Umbilical cord (tissue), 2 donors: ENCODE results near the gene CPNE7. TPM values are rescaled to one million over a fixed set of nuclear protein-coding genes. Genes with fewer than 3 reads are reported as not detected.
"Not testable (repeated sequence)": the region's sequence is repeated elsewhere in the genome, so short reads cannot be mapped to it uniquely, and the experiment has no call there.

Experiments
- DNase-seq: peaks from one replicate; pipeline ENCODE4 v3.0.0-alpha.2; 2015; ENCODE audit warnings: low spot score
- total RNA-seq: library from RNA; depleted of rRNA; stranded (reverse); fragments of >200 nt; gene quantifications from one replicate; pipeline ENCODE4 v1.2.3, GENCODE V29; 2014; ENCODE audit warnings: low replicate concordance; ENCODE audit not compliant: insufficient read depth

The CPNE7 gene
- total RNA-seq, 1 donor from 2014 or later, result not detected

DNA sequence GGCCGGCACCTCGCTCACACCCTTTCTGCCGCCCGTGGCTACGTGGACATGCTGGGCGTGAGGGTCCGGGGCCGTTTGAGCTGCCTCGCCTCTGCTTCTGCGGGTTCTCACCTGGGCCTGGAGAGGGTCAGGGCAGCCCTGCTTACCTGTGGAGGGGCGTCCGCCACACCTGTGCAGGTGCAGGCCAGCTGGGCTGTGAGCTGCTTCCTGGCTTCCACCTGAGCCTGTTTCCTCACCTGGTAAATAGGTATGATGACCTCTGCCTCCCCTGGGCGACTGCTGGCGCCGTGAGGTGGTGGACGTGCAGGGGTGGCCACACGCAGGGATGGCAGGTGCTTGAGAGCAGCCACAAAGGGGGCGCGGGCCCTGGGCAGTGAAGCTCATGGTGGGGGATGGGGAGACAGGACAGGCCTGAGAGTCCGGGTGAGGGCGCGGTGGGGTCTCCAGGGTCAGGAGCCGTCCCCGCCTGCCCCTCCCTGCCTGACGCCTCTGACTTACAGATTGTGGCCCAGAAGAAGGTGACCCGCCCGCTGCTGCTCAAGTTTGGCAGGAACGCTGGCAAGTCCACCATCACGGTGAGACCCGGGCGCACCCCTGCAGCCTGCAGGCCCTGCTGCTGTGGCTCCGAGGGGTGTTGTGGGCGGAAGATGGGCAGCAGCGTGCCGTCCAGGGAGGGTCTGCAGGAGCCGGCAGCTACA, 7.8 kb downstream of the CPNE7 start:
- DNase-seq, result no peak

DNA sequence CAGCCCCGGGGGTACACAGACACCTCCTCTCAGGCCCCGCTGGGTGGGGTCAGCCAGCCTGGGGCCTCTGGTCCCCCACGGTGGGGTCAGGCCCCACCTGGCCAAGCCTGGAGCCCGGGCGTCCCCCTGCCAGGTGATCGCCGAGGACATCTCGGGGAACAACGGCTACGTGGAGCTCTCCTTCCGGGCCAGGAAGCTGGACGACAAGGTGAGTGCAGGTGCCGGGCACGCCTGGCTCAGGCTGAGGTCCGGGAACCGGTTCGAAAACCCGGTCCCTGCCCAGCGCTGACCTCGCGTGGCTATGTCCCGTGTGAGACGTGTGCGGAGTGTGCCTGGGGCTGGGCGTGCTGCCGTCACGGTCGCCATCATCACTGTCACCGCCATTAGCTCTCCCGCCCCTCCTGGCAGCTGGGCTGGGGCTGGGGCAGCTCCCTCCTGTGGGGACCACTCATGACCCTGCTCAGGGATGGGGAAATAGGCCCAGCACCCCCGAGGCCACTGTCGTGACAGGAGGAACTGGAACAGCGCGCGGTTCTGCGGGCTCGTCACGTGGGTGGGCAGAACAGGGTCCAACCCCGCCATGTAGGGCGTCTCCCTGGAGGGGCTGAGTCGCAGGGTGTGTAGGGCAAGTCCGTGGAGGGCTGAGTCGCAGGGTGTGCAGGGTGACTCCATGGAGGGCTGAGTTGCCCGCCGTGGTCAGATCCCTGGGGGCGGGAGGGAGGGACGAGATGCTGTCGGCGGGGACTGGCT, 8.5 kb downstream of the CPNE7 start:
- no peak for DNase-seq

DNA sequence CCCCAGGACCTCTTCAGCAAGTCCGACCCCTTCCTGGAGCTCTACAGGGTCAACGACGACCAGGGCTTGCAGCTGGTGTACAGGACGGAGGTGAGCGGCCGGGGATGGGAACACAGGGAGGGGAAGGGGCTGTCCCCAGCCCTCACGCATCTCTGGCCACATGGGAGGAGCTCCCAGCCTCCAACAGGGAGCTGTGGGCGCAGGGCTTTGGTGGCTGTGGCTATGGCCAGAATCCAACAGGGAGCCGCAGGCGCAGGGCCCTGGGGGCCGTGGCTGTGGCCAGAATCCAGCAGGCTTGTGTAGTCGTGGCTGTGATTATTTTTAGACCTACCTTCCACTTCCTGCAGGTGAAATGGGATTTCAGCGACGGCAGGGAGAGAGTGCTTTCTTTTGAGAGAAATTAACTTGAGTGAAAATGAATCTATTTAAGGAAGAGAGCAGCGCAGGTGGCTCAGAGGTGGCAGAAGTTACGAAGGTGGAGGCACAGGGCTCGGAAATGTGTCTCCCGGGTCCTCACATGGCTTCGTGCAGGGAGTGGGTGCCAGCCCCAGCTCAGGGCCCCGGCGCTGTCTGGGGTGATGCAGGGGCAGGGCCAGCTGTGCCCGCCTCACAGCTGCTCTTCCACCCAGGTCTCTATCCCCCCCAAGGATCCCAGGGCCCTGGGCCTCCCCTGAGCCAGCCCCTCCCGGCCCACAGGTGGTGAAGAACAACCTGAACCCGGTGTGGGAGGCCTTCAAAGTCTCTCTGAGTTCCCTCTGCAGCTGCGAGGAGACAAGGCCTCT, 9.4 kb downstream of the CPNE7 start:
- no peak for DNase-seq

DNA sequence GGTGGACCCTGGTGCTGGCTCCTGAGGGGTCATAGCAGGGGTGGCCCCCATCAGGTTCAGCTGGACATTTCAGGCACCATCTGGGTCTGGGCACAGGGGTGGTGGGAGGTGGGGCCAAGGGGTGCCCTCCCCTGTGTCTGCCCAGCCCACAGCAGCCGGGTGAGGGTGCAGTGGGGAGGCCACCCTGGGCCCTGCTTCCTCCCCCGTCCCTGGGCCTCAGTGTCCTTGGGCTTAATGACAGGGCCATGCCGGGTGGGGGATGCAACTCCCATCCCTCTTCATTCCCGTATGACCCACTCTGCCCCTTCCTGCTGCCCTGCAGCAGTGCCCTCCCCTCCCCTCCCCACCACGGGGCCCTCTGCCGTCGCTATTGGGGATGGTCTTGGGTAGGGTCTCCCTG, 10.7 kb downstream of the CPNE7 start:
- no peak for DNase-seq

DNA sequence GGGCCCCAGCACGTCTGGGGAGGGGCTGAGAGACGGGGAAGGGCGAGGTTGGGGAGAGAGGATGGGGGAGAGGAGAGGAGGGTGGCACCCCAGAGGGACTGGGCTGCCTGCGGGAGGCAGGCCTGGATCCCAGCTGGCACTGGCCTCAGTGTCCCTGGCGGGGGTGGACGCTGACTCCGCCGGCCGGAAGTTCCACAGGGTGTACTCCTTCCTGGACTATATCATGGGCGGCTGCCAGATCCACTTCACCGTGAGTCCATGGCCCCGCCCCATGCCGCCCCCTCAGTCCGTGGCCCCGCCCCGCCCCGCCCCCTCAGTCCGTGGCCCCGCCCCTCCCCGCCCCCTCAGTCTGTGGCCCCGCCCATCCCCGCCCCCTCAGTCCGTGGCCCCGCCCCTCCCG, 11.3 kb downstream of the CPNE7 start:
- no peak for DNase-seq

DNA sequence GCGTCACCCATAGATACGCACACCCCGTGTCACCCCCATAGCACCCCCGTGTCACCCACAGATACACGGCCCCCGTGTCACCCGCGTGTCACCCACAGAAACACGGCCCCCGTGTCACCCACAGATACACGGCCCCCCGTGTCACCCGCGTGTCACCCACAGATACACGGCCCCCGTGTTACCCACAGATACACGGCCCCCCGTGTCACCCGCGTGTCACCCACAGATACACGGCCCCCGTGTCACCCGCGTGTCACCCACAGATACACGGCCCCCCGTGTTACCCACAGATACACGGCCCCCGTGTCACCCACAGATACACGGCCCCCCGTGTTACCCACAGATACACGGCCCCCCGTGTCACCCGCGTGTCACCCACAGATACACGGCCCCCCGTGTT, 12.1 kb downstream of the CPNE7 start:
- DNase-seq, result not testable (repeated sequence)

DNA sequence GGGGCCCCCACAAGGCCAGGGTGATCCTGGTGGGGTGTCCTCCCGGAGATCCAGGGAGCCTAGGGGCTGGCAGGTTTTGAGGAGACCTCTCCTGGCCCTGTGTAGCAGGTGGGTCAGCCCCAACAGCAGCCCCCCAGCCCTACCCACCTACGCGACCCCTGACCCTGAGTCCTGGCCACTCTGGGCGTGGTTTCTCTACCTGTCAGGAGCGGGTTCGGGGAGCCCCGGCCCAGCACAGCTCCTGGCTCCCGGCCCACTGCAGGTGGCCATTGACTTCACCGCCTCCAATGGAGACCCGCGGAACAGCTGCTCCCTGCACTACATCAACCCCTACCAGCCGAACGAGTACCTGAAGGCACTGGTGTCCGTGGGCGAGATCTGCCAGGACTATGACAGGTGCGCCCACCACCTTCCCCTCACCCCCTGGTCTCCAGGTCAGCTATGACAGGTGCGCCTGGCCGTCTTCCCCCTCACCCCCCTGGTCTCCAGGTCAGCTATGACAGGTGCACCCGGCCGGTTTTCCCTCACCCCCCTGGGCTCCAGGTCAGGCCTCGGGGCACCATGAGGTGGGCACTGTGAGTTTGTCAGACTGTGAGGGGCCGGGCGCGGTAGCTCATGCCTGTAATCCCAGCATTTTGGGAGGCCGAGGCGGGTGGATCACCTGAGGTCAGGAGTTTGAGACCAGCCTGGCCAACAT, 13.0 kb downstream of the CPNE7 start:
- no peak for DNase-seq

DNA sequence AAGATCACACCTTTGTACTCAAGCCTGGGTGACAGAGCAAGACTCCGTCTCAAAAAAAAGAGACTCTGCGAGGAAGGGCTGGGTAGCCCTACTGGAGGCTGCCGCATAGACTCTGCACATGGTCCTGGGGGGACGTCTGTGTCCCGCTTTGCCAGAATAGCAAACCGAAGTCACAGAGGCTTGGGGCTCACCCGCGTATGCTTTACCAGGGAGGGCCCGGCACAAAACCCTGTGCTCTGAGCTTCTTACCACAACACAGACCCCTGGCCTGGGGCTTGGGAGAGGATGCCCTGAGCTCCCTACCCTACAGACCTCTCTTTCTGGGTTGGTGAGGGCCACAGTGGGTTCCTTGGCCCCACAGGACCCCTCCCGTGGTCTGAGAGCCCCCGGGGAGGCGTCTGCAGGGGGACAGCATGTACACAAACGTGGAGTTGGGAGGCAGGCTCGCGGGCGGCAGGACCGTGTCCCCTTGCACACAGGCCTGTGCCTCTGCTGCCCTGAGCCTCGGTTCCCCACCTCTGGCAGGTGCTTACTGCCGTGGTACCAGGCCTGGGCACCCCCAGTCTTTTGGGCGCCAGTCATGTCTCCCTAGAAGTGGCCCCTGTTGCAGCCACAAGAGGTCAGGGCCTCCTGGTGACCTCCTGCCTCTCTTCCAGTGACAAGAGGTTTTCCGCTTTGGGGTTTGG, 13.8 kb downstream of the CPNE7 start:
- DNase-seq, result no peak

DNA sequence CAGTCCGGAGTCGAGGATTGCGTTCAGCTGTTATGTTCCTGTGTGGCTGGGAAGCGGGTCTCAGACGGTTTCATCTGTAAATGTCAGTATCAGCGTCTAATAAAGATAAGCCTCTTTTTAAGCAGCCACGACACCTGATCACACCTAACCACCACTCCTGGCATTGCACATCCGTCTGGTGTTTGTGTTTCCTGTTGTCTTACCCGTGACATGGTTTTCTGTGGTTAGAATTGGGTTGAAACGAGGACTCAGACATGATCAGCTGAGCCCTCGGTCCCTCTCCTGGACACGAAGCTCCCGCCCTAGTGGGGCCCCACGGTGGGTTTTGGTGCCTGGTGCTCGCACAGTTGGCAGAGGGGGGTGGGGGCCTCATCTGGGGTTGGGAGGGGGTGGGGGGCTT, 18.3 kb downstream of the CPNE7 start:
- DNase-seq, result no peak

DNA sequence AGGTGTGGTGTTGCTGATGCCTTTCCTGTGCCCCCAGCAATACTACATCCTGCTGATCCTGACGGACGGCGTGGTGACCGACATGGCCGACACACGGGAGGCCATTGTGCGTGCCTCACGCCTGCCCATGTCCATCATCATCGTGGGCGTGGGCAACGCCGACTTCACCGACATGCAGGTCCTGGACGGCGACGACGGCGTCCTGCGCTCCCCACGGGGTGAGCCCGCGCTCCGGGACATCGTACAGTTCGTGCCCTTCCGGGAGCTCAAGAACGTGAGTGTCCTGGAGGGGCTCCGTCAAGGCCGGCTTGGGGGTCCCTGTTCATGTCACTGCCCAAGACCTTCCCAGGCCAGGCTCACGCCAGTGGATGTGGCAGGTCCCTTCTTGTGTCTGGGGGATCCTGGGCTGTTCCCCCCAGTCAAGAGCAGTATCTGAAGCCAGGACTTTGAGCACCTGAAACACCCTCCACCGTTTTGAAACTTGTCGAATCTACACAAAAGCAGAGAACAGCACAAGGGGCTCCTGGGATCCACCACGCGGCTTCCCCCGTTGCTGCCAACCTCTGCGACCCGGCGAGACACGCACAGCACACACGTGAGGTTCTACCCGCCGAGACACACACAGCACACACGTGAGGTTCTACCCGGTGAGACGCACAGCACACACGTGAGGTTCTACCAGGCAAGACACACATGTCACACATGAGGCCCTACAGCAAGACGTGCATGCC, 19.9 kb downstream of the CPNE7 start:
- no peak for DNase-seq

DNA sequence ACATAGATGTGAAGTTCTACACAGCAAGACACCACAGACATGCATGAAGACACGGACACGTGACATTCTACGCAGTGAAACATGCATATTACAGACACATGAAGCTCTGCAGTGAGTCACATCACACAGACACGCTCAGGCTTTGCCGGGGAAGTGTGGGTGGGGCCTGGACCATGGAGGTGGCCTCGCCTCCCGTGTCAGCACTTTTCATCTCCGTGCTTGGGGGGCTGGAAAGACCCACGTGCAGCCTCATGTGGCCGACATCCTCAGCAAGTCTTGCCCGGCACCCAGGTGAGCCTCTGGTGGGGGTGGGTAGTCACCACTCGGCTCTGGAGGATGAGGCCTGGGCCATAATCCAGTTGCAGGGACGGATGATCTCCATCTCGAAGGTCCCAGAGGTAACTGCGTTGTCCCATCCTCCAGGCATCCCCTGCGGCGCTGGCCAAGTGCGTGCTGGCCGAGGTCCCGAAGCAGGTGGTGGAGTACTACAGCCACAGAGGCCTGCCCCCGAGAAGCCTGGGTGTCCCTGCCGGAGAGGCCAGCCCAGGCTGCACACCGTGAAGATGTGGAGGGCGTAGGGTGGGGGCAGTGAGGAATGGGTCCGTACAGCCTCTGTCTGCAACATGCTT, 20.6 kb downstream of the CPNE7 start:
- DNase-seq, result no peak

DNA sequence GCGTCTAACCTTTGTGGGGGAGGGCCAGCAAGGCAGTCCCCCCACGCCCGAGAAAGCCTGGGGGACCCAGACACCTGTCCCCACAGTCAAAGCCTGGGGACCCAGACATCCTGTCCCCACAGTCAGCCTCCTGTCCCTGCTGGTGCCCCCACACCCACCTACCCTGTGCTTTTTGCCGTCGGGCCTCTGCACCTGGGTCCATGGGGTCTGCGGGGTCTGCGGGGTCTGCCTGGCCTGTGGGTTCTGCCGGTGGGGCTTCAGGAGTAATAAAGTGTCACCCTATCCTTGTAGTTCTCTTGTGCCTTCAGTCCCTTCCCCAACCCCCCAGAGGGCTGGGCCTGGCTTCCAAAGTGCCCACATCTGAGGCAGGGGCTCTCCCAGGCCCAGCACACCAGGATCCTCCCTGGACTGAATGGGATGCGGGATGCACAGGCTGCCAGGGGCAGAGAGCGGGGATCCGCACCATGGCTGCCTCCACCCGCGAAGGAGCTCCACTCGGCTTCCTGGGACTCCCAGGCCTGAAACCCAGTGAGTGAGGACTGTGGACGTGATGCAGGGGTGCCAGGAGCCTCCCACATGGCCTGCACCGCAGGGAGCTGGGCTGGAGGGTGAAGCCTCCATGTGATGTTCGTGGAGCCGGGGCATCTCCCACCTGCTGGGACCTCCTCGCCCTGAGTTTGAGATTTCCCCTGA, 21.5 kb downstream of the CPNE7 start:
- DNase-seq, result no peak

DNA sequence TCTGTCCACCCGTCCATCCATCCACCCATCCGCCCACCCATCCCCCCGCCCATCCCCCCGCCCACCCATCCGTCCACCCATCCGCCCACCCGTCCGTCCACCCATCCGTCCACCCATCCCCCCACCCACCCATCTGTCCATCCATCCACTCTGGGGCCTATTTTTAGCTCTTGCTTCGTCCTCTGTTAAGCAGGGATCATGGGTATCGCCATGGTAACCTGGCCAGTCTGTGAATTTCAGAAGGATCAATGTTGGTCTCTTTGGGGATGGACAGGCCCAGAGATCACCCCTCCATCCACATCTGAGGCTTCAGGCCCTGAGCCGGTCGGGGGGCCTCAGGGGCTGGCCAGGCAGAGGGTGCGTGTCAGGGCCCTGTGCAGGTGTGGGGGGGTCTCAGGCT, 22.6 kb downstream of the CPNE7 start:
- DNase-seq, result no peak

DNA sequence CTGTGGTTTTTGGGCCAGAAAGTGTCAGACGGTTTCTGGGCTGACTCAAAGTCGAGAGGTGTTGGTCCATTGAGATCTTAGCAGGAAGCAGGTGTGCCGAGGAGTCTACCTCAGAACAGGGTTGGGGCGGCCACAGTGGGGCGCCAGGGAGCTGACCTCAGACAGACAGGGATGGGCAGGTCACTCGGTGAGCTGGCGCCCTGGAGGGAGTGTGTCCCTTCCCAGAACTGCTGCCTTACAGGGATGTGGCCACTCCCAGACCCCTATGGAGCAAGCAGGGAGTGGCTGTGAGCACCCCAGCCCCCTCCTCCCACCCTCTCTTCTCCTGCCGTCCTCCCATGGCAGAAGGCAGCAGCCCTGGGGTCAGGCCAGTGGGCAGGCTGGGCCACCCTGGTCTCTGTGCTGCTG, 23.9 kb downstream of the CPNE7 start:
- DNase-seq, result no peak

DNA sequence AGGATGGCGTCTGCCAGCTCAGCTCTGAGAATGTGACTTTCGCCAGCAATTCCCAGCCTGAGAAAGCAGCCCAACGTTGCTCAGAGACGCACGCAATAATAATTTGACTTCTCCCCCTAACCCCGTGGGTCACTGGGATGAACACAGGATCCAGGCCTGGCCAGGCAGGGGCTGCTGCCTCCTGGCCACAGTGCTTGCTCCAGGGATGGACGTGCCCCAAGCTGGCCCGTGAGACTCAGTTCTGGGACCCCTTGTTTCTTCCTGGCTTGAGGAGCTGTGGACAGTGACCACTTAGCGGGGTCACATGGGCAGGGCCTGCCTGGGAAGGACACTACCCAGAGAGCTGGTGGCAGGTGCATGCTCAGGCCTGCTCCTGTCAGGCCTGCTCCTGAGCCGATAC, 24.3 kb downstream of the CPNE7 start:
- no peak for DNase-seq

DNA sequence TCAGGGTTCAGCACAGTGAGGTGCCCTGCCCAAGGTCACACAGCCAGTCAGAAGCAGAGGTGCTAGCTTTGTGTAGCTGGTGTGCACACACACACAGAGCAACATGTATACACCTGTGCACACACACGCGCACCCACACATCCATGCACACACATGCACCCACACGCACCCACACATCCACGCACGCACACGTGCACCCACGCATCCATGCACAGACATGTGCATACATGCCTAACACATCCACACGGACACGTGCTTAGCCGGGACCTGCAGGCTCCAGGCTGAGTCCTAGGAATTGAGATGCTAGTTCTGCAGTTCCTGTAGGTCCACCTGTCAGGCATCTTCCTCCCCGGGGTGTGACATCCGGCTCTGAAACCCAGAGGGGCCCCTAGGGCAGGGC, 24.9 kb downstream of the CPNE7 start:
- no peak for DNase-seq

DNA sequence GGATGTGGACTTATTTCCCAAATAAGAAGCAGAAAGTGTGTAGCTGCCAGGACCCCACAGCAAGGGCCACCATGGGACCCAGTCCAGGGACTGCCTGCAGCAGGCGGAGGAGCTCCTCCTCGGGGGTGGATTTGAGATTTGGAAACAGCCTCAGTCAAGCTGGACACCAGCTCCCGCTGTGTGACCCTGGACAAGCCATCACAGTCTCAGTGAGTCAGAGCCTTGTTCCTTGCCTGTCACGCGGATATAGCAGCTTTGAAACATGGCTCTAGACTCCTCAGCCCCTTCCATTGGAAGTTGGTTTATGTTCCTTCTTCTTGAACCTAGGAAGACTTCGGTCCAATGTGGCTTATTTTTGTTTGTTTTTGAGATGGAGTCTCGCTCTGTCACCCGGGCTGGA, 25.4 kb downstream of the CPNE7 start:
- no peak for DNase-seq

DNA sequence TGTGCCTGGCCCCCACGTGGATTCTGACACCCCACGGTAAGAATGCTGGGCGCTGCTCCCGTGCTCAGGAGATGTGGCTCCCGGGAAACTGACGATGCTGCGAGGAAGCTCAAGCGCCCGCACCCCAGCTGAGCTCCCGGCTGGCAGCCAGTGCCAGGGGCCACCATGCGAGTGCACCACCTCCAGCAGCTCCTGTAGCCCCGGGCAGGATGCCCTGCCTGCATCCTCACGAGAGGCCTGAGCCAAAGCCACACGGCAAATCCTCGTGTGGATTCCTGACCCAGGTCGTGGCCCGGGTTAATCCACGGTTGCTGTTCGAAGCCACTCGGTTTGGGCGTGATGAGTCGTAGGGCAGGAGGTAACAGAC, 26.3 kb downstream of the CPNE7 start:
- no peak for DNase-seq

DNA sequence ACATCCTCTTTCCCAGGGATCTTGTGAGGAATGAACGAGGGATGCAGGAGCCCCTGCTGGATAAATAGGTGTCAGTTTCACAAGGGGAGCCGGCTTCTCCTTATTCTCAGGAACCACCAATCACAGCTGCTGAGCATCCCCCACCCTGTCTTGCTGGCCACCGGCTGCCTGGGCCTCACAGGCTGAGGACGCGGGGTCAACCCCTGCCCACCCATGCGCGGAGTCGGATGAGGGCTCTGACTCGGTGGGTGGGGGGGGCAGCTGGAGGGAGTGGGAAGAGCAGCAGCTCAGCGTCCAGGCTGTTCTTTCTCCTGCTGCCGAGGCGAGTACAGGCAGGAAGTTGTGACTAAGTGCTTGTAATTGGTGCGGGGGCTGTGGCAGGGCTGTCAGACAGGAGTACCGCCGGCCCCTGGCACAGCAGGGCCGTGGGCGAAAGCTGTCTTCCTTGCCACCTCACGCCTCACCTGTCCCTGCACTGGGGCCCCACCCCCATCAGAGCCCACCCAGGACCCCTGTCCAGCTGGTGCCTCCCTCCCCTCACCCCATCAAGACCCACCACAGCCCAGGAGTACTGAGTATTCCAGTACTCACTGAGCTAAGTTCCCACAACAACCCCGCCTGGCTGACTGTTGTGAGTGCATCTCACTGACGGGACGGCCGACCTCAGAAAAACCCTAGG, 26.9 kb downstream of the CPNE7 start:
- peak; percentile 60 for DNase-seq
